Erythroblast (primary cell): ENCODE data around the gene TUB.

Experiments used
- GATA1 ChIP-seq: IDR thresholded peaks from 2 replicates; pipeline ENCODE4 v1.6.1; 2011; ENCODE audit warnings: low read depth, mild to moderate bottlenecking, control low read depth, low read length, moderate library complexity
- POLR2A ChIP-seq: IDR thresholded peaks from 2 replicates; pipeline ENCODE4 v1.6.1; 2011; ENCODE audit warnings: mild to moderate bottlenecking, low read length

GRCh38 chr11:8087756-8088155 is 6.7 kb downstream of the TUB start:
- TF ChIP-seq POLR2A (no peak), GATA1 (no peak)
